Calu3 (cell line): ENCODE measurements around the gene CCL8. TPM values are rescaled to one million over a fixed set of nuclear protein-coding genes. Genes with fewer than 3 reads are reported as not detected.
"Not testable (repeated sequence)": the region's sequence is repeated elsewhere in the genome, so short reads cannot be mapped to it uniquely, and the experiment has no call there.

Experiments used
- BruUV-seq: library from RNA; stranded (reverse); fragments of 400-500 nt; replicated peaks from 2 replicates; lab custom pipeline; 2021; lab: Mats Ljungman, UMichigan
- CTCF ChIA-PET: fragments of 300-600 bp; sonication (Branson Sonifier 250); formaldehyde crosslinking; loops from one replicate; lab custom pipeline; 2022; ENCODE audit warnings: antibody characterized with exemption; lab: Charles Lee
- DNase-seq: peaks from one replicate; pipeline ENCODE4 v3.0.0; 2022
- H3K27ac Mint-ChIP-seq: one replicate; pipeline ENCODE4 v1.8.0; 2022; ENCODE audit warnings: mixed read lengths; ENCODE audit not compliant: unreplicated experiment
- H3K27me3 Mint-ChIP-seq: one replicate; pipeline ENCODE4 v1.8.0; 2022; ENCODE audit warnings: mixed read lengths; ENCODE audit not compliant: unreplicated experiment
- H3K36me3 Mint-ChIP-seq: one replicate; pipeline ENCODE4 v1.8.0; 2022; ENCODE audit warnings: mild to moderate bottlenecking, moderate library complexity, mixed read lengths; ENCODE audit not compliant: insufficient read depth, unreplicated experiment
- H3K4me1 Mint-ChIP-seq: one replicate; pipeline ENCODE4 v1.8.0; 2022; ENCODE audit warnings: mild to moderate bottlenecking, low read depth, mixed read lengths; ENCODE audit not compliant: unreplicated experiment
- H3K4me3 Mint-ChIP-seq: one replicate; pipeline ENCODE4 v1.8.0; 2022; ENCODE audit warnings: mild to moderate bottlenecking, low read depth, moderate library complexity, mixed read lengths; ENCODE audit not compliant: unreplicated experiment
- H3K9me3 Mint-ChIP-seq: one replicate; pipeline ENCODE4 v1.8.0; 2022; ENCODE audit warnings: low read depth, mixed read lengths; ENCODE audit not compliant: unreplicated experiment
- intact Hi-C: fragments of 100-400 bp; cut with micrococcal nuclease; formaldehyde crosslinking; loops from one replicate; pipeline ENCODE4 v1.10.0; 2022; ENCODE audit not compliant: unreplicated experiment
- total RNA-seq: library from RNA; stranded (reverse); gene quantifications from 2 replicates; pipeline ENCODE4 v1.2.3, GENCODE V29; 2022
- TF ChIP-seq, protein P1 (sequence below): fragments of 200-600 bp; IDR thresholded peaks from one replicate; pipeline ENCODE4 v1.8.0; 2022; ENCODE audit warnings: antibody characterized with exemption; ENCODE audit not compliant: unreplicated experiment

Gene CCL8
- total RNA-seq, 1 experiment from 2014 or later: not detected

DNA sequence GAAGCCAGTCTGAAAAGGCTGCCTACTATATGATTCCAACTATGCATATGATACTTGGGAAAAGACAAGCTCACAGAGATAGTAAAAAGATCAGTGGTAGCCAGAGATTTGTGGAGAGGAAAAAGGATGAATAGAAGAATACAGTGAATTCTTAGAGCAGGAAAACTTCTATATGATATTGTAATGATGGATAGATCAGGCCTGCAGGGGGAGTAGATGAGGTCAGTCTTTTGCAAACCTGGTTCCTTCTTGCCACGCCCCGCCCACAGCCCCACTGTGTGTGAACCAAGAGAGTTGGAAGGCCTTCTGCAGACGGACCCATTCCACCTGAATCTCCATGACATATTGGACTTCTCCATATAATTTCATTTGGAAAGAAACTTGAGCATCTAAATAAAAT, 761 bp upstream of the CCL8 start:
- H3K9me3 Mint-ChIP-seq: no peaks in the 10 kb centered on the region
- intact Hi-C loops: no loop called here
- no TSS peak for BruUV-seq
- CTCF ChIA-PET: no interaction called here
- H3K27me3 Mint-ChIP-seq: peaks cover 78% of the 10 kb centered on the region
- no peaks in the 10 kb centered on the region for H3K36me3 Mint-ChIP-seq
- TF ChIP-seq, protein P1, sequence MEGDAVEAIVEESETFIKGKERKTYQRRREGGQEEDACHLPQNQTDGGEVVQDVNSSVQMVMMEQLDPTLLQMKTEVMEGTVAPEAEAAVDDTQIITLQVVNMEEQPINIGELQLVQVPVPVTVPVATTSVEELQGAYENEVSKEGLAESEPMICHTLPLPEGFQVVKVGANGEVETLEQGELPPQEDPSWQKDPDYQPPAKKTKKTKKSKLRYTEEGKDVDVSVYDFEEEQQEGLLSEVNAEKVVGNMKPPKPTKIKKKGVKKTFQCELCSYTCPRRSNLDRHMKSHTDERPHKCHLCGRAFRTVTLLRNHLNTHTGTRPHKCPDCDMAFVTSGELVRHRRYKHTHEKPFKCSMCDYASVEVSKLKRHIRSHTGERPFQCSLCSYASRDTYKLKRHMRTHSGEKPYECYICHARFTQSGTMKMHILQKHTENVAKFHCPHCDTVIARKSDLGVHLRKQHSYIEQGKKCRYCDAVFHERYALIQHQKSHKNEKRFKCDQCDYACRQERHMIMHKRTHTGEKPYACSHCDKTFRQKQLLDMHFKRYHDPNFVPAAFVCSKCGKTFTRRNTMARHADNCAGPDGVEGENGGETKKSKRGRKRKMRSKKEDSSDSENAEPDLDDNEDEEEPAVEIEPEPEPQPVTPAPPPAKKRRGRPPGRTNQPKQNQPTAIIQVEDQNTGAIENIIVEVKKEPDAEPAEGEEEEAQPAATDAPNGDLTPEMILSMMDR: no peak
- H3K4me1 Mint-ChIP-seq: no peaks in the 10 kb centered on the region
- DNase-seq: peak; percentile 34
- no peak overlapping the region for H3K4me3 Mint-ChIP-seq
- H3K27ac Mint-ChIP-seq: no peak overlapping the region

DNA sequence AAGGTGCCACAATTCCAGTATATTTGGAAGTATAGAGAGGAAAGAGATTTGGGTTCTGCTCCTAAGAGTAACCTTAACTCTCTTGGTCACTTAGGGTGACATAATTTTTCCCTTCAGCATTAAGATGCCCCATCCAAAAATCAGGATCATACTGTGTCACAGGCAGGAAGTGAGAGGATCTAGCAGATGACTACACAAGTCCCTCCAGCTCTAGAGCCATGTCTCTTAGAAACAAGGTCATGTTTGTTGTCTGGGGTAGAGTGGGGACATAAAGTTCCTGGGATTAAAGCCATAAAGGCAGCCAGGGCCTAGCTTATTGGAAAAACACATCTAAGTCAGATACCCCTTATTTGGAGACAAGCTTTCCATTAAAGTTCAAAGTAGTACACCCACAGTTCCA, 2.7 kb downstream of the CCL8 start:
- peaks cover 70% of the 10 kb centered on the region for H3K27me3 Mint-ChIP-seq
- no peaks in the 10 kb centered on the region for H3K4me1 Mint-ChIP-seq
- no TSS peak for BruUV-seq
- DNase-seq: no peak
- CTCF ChIA-PET: no interaction called here
- H3K27ac Mint-ChIP-seq: no peak overlapping the region
- intact Hi-C loops: no loop called here
- H3K36me3 Mint-ChIP-seq: no peaks in the 10 kb centered on the region
- H3K4me3 Mint-ChIP-seq: no peak overlapping the region
- H3K9me3 Mint-ChIP-seq: no peaks in the 10 kb centered on the region
- TF ChIP-seq, protein P1: no peak

DNA sequence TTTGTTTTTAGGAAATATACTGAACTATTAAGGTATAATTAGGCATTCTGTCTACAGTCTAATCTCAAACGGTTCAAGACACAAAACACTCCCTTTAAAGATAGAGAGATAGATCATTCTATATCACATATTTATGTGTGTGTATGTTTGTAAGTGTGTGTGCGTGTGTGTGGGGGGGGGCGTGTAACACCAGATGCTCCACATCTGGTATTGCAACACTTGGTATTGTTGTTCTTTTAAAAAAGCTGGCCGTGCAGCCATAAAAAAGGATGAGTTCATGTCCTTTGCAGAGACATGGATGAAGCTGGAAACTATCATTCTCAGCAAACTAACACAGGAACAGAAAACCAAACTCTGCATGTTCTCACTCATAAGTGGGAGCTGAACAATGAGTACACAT, 8.3 kb downstream of the CCL8 start:
- H3K36me3 Mint-ChIP-seq, CTCF ChIA-PET, H3K4me1 Mint-ChIP-seq, H3K9me3 Mint-ChIP-seq, intact Hi-C loops, H3K27ac Mint-ChIP-seq, DNase-seq, BruUV-seq, H3K4me3 Mint-ChIP-seq: not testable (repeated sequence)
- H3K27me3 Mint-ChIP-seq: peaks cover 46% of the 10 kb centered on the region

DNA sequence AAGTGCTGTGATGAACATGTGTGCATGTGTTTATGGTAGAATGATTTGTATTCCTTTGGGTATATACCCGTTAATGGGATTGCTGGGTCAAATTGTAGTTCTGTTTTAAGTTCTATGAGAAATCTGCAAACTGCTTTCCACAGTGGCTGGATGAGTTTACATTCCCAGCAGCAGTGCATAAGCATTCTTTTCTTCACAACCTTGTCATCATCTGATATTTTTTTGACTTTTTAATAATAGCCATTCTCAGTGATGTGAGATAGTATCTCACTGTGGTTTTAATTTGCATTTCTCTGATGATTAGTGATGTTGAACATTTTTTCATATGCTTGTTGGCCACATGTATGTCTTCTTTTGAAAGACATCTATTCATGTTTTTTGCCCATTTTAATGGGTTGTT, 18.5 kb downstream of the CCL8 start:
- CTCF ChIA-PET: no interaction called here
- intact Hi-C loops: no loop called here
- no peak overlapping the region for H3K27ac Mint-ChIP-seq
- no TSS peak for BruUV-seq
- no peak overlapping the region for H3K4me3 Mint-ChIP-seq
- no peaks in the 10 kb centered on the region for H3K36me3 Mint-ChIP-seq
- peaks cover 38% of the 10 kb centered on the region for H3K27me3 Mint-ChIP-seq
- H3K4me1 Mint-ChIP-seq: no peaks in the 10 kb centered on the region
- TF ChIP-seq, protein P1: no peak
- no peaks in the 10 kb centered on the region for H3K9me3 Mint-ChIP-seq
- DNase-seq: no peak

DNA sequence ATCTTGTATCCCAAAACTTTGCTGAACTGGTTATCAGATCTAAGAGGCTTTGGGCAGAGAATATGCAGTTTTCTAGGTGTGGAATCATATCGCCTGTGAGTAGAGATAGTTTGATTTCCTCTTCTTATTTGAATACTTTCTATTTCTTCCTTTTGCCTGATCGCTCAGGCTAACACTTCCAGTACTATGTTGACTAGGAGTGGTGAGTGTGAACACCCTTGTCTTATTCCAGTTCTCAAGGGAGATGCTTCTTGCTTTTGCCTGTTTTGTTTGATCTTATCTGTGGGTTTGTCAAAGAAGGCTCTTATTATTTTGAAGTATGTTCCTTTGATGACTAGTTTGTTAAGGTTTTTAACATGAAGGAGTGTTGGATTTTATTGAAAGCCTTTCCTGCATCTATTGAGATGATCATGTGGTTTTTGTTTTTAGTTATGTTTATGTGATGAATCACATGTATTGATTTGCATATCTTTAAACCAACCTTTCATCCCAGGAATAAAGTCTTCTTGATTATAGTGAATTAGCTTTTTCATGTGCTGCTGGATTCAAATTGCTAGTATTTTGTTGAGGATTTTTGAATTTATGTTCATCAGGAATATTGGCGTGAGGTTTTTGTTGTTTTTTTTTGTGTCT, 20.0 kb downstream of the CCL8 start:
- no peaks in the 10 kb centered on the region for H3K4me1 Mint-ChIP-seq
- CTCF ChIA-PET: no interaction called here
- BruUV-seq: no TSS peak
- no peak overlapping the region for H3K4me3 Mint-ChIP-seq
- TF ChIP-seq, protein P1: no peak
- H3K27ac Mint-ChIP-seq: no peak overlapping the region
- no peaks in the 10 kb centered on the region for H3K36me3 Mint-ChIP-seq
- DNase-seq: no peak
- H3K27me3 Mint-ChIP-seq: peaks cover 38% of the 10 kb centered on the region
- H3K9me3 Mint-ChIP-seq: no peaks in the 10 kb centered on the region
- intact Hi-C loops: no loop called here
